CD4-positive, CD25-positive, alpha-beta regulatory T cell (primary cell): ENCODE measurements around the gene SHC4. TPM values are rescaled to one million over a fixed set of nuclear protein-coding genes. Genes with fewer than 3 reads are reported as not detected.
A peak's percentile ranks its signal among the peaks of the same experiment; 100 is the strongest.

Experiments used
- ATAC-seq, 2 donors: fragments of 150-1000 bp; cut with Tn5 transposase; one replicate each; pipeline ENCODE4 v1.10.0; 2021; ENCODE audit warnings: low read depth in 2 of 2, moderate number of reproducible peaks in 2 of 2, moderate library complexity in 1 of 2
- DNase-seq, 3 donors: peaks; one replicate each; pipeline versions ENCODE4 v3.0.0 to v3.0.0-alpha.2; 2012 to 2022; ENCODE audit warnings: mixed read lengths in 1 of 3
- H3K27ac ChIP-seq: one replicate; pipeline ENCODE4 v1.7.0; 2013; ENCODE audit warnings: mild to moderate bottlenecking, low read length; ENCODE audit not compliant: insufficient read depth, poor library complexity, severe bottlenecking
- H3K27me3 ChIP-seq: one replicate; pipeline ENCODE4 v1.7.0; 2013; ENCODE audit warnings: low read length; ENCODE audit not compliant: control insufficient read depth, insufficient read depth
- H3K36me3 ChIP-seq: one replicate; pipeline ENCODE4 v1.7.0; 2013; ENCODE audit warnings: mild to moderate bottlenecking, low read length, moderate library complexity; ENCODE audit not compliant: control insufficient read depth, insufficient read depth
- H3K4me1 ChIP-seq: 2 replicates; pipeline ENCODE4 v1.7.0; 2013; ENCODE audit warnings: mild to moderate bottlenecking, low read length; ENCODE audit not compliant: insufficient read depth, control insufficient read depth, poor library complexity, severe bottlenecking
- H3K4me3 ChIP-seq: one replicate; pipeline ENCODE4 v1.7.0; 2013; ENCODE audit warnings: low read depth, mild to moderate bottlenecking, low read length, moderate library complexity
- H3K9me3 ChIP-seq, 2 experiments: 1 replicate in 1 of 2; 2 replicates in 1 of 2; pipeline ENCODE4 v1.7.0; 2013; ENCODE audit warnings: low read length in 2 of 2, mild to moderate bottlenecking in 1 of 2, moderate library complexity in 1 of 2; ENCODE audit not compliant: control insufficient read depth in 2 of 2
- H3K27ac Mint-ChIP-seq, 3 donors: one replicate each; pipeline ENCODE4 v1.8.0; 2020 to 2022; ENCODE audit warnings: mild to moderate bottlenecking in 3 of 3, mixed read lengths in 3 of 3, moderate library complexity in 2 of 3
- H3K27me3 Mint-ChIP-seq: one replicate; pipeline ENCODE4 v1.8.0; 2022; ENCODE audit warnings: mild to moderate bottlenecking, mixed read lengths
- H3K36me3 Mint-ChIP-seq: one replicate; pipeline ENCODE4 v1.8.0; 2020; ENCODE audit warnings: mixed read lengths
- H3K4me1 Mint-ChIP-seq, 4 donors: one replicate each; pipeline ENCODE4 v1.8.0; 2020 to 2022; ENCODE audit warnings: mixed read lengths in 4 of 4, mild to moderate bottlenecking in 1 of 4
- H3K4me3 Mint-ChIP-seq, 4 donors: one replicate each; pipeline ENCODE4 v1.8.0; 2020 to 2022; ENCODE audit warnings: mild to moderate bottlenecking in 4 of 4, mixed read lengths in 4 of 4, moderate library complexity in 3 of 4
- H3K9me3 Mint-ChIP-seq, 7 donors: one replicate each; pipeline ENCODE4 v1.8.0; 2020 to 2022; ENCODE audit warnings: mixed read lengths in 7 of 7, mild to moderate bottlenecking in 3 of 7, moderate library complexity in 2 of 7
- polyA plus RNA-seq, 4 donors: library from polyadenylated mRNA; unstranded; fragments of 300-500 nt; fragmentation: Illumina TruSeq; gene quantifications; one replicate each; pipeline ENCODE4 v1.2.3, GENCODE V29; 2021
- total RNA-seq: library from RNA; stranded (reverse); gene quantifications from one replicate; pipeline ENCODE4 v1.2.3, GENCODE V29; 2022

The SHC4 gene
- total and polyA plus RNA-seq, 5 donors from 2014 or later: not detected

GRCh38 chr15:48811325-48811958 is 152.3 kb downstream of the SHC4 start:
- peaks cover 14% of the 10 kb centered on the region for H3K27me3 ChIP-seq
- no peak overlapping the region for H3K27ac ChIP-seq
- H3K4me1 Mint-ChIP-seq: peaks cover 10 to 40% (median 25%) of the 10 kb centered on the region in 4 donors
- H3K36me3 ChIP-seq: no peaks in the 10 kb centered on the region
- H3K4me3 ChIP-seq: peak overlapping the region; percentile 90
- peak overlapping the region; percentile 88 to 98 (median 94) for H3K4me3 Mint-ChIP-seq
- H3K36me3 Mint-ChIP-seq: no peaks in the 10 kb centered on the region
- ATAC-seq (no peak), DNase-seq (no peak)
- H3K4me1 ChIP-seq: peaks cover 15% of the 10 kb centered on the region
- H3K9me3 Mint-ChIP-seq: peaks cover 0 to 1% (median 0%) of the 10 kb centered on the region in 7 donors
- H3K9me3 ChIP-seq: no peaks in the 10 kb centered on the region
- peaks cover 24% of the 10 kb centered on the region for H3K27me3 Mint-ChIP-seq
- H3K27ac Mint-ChIP-seq: peak overlapping the region; percentile 10 to 93 (median 64)

GRCh38 chr15:48810414-48811324 is 153.1 kb downstream of the SHC4 start, which contains the start of gene CEP152:
TSS of gene CEP152 (minus strand) at chr15:48811069. CDS start at chr15:48805649, 5,420 bp downstream.
- H3K27ac Mint-ChIP-seq: peak within 1 kb of the TSS; percentile 64 to 94 (median 93)
- Histone ChIP-seq H3K4me3 (peak within 1 kb of the TSS; percentile 90), H3K4me1 (peaks cover 15% of the 10 kb centered on the region), H3K27me3 (peaks cover 14% of the 10 kb centered on the region), H3K9me3 (no peaks in the 10 kb centered on the region), H3K27ac (peak within 1 kb of the TSS; percentile 81), H3K36me3 (no peaks in the 10 kb centered on the region)
- H3K4me1 Mint-ChIP-seq: peaks cover 10 to 43% (median 31%) of the 10 kb centered on the region in 4 donors
- peaks cover 0 to 1% (median 0%) of the 10 kb centered on the region in 7 donors for H3K9me3 Mint-ChIP-seq
- no peaks in the 10 kb centered on the region for H3K36me3 Mint-ChIP-seq
- ATAC-seq: peak; percentile 97 to 98
- DNase-seq: peak; percentile 98 to 100 (median 98)
- peaks cover 24% of the 10 kb centered on the region for H3K27me3 Mint-ChIP-seq
- peak within 1 kb of the TSS; percentile 88 to 98 (median 94) for H3K4me3 Mint-ChIP-seq

- Mint-ChIP-seq H3K36me3 (peaks cover 18% of the 10 kb centered on the region), H3K27me3 (no peaks in the 10 kb centered on the region), H3K4me3 (no peak overlapping the region), H3K27ac (no peak overlapping the region), H3K4me1 (peaks cover 18 to 38% (median 31%) of the 10 kb centered on the region in 4 donors), H3K9me3 (no peaks in the 10 kb centered on the region)
- Histone ChIP-seq H3K4me1 (peaks cover 9% of the 10 kb centered on the region), H3K9me3 (no peaks in the 10 kb centered on the region), H3K36me3 (peaks cover 4% of the 10 kb centered on the region), H3K4me3 (no peak overlapping the region), H3K27me3 (no peaks in the 10 kb centered on the region), H3K27ac (peak overlapping the region; percentile 27)
- ATAC-seq: no peak
- no peak for DNase-seq
These were observed 157.6 kb downstream of the SHC4 start for GRCh38 chr15:48806151-48806550.

GRCh38 chr15:48805591-48805990 is 158.1 kb downstream of the SHC4 start:
- H3K27ac Mint-ChIP-seq: no peak overlapping the region
- H3K36me3 Mint-ChIP-seq: peaks cover 18% of the 10 kb centered on the region
- H3K4me3 Mint-ChIP-seq: no peak overlapping the region
- Histone ChIP-seq H3K27me3 (no peaks in the 10 kb centered on the region), H3K27ac (no peak overlapping the region), H3K9me3 (no peaks in the 10 kb centered on the region), H3K36me3 (peaks cover 4% of the 10 kb centered on the region), H3K4me1 (peaks cover 6% of the 10 kb centered on the region), H3K4me3 (no peak overlapping the region)
- peaks cover 18 to 40% (median 29%) of the 10 kb centered on the region in 4 donors for H3K4me1 Mint-ChIP-seq
- H3K9me3 Mint-ChIP-seq: no peaks in the 10 kb centered on the region
- DNase-seq: no peak
- no peak for ATAC-seq
- no peaks in the 10 kb centered on the region for H3K27me3 Mint-ChIP-seq

GRCh38 chr15:48803877-48804276 is 159.8 kb downstream of the SHC4 start:
- Mint-ChIP-seq H3K4me1 (peaks cover 13 to 32% (median 23%) of the 10 kb centered on the region in 4 donors), H3K27ac (no peak overlapping the region), H3K27me3 (no peaks in the 10 kb centered on the region), H3K36me3 (peaks cover 18% of the 10 kb centered on the region), H3K9me3 (no peaks in the 10 kb centered on the region), H3K4me3 (no peak overlapping the region)
- no peaks in the 10 kb centered on the region for H3K27me3 ChIP-seq
- no peak overlapping the region for H3K4me3 ChIP-seq
- H3K4me1 ChIP-seq: no peaks in the 10 kb centered on the region
- no peak overlapping the region for H3K27ac ChIP-seq
- H3K9me3 ChIP-seq: no peaks in the 10 kb centered on the region
- H3K36me3 ChIP-seq: peaks cover 4% of the 10 kb centered on the region
- DNase-seq: no peak
- ATAC-seq: no peak

GRCh38 chr15:48802867-48803266 is 160.9 kb downstream of the SHC4 start:
- peaks cover 11 to 30% (median 25%) of the 10 kb centered on the region in 4 donors for H3K4me1 Mint-ChIP-seq
- DNase-seq: no peak

GRCh38 chr15:48802257-48802656 is 161.5 kb downstream of the SHC4 start:
- Mint-ChIP-seq H3K4me1 (peaks cover 11 to 34% (median 29%) of the 10 kb centered on the region in 4 donors), H3K27ac (no peak overlapping the region)

More at GRCh38 chr15:48802867-48803266, 160.9 kb downstream of the SHC4 start:
- H3K27me3 ChIP-seq: no peaks in the 10 kb centered on the region
- Mint-ChIP-seq H3K4me3 (no peak overlapping the region), H3K36me3 (peaks cover 24% of the 10 kb centered on the region), H3K27ac (no peak overlapping the region), H3K27me3 (no peaks in the 10 kb centered on the region), H3K9me3 (no peaks in the 10 kb centered on the region)
- no peaks in the 10 kb centered on the region for H3K4me1 ChIP-seq
- H3K9me3 ChIP-seq: no peaks in the 10 kb centered on the region
- H3K27ac ChIP-seq: no peak overlapping the region
- peaks cover 4% of the 10 kb centered on the region for H3K36me3 ChIP-seq
- no peak overlapping the region for H3K4me3 ChIP-seq
- ATAC-seq: no peak

More at GRCh38 chr15:48802257-48802656, 161.5 kb downstream of the SHC4 start:
- peaks cover 5% of the 10 kb centered on the region for H3K36me3 ChIP-seq
- H3K9me3 ChIP-seq: no peaks in the 10 kb centered on the region
- H3K27ac ChIP-seq: no peak overlapping the region
- Mint-ChIP-seq H3K4me3 (no peak overlapping the region), H3K27me3 (no peaks in the 10 kb centered on the region), H3K36me3 (peaks cover 29% of the 10 kb centered on the region), H3K9me3 (no peaks in the 10 kb centered on the region)
- DNase-seq (no peak), ATAC-seq (no peak)
- H3K4me3 ChIP-seq: no peak overlapping the region
- H3K27me3 ChIP-seq: no peaks in the 10 kb centered on the region
- H3K4me1 ChIP-seq: no peaks in the 10 kb centered on the region
